ENCODE results near the gene DIRAS1.
"Not testable (repeated sequence)": the region's sequence is repeated elsewhere in the genome, so short reads cannot be mapped to it uniquely, and the experiment has no call there.

The DIRAS1 gene

GRCh38 chr19:2679439-2679838 is 41.7 kb downstream of the DIRAS1 start:
- in situ Hi-C loops (cut with MboI; ENCODE audit: low sequenced_read_pairs), result no loop called here

DNA sequence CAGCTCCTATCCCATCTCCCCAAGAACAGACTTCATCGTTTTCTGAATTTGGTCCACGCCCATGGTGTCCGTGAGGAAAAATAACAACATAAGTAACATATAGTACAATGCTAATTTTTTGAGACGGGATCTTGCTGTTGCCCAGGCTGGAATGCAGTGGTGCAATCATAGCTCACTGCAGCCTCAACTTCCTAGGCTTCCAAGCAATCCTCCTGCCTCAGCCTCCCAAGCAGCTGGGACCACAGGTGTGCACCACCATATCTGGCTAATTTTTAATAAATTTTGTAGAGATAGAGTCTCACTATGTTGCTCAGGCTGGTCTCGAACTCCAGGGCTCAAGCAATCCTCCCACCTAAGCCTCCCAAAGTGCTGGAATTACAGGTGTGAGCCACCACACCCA is 42.2 kb downstream of the DIRAS1 start:
- in situ Hi-C loops (cut with MboI; ENCODE audit: low sequenced_read_pairs), result not testable (repeated sequence)

- in situ Hi-C loops (cut with MboI; ENCODE audit: low sequenced_read_pairs), result no loop called here
Measured at GRCh38 chr19:2678044-2678671, 43.0 kb downstream of the DIRAS1 start.

DNA sequence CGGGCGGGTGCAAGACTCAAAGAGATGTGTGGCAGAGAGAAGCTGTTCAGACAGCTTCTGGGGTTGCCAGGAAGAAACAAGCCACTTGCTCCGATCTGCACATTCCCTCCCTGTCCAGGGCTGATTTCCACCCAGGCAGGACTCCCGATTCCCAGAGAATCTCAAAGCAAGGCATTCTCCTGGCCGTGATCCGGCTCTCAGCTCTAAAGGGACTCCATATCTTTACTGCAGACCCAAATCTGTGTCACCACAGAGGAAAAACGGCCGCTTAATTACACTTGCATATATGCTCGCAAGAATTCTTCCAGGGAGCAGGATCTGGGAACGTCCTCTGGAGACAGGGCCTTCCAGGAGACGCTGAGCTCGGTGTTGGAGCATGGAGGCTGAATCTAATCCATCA is 44.3 kb downstream of the DIRAS1 start:
- in situ Hi-C loops (cut with MboI; ENCODE audit: low sequenced_read_pairs), result no loop called here

- in situ Hi-C loops (cut with MboI; ENCODE audit: low sequenced_read_pairs), result no loop called here
Measured at GRCh38 chr19:2675892-2676291, 45.3 kb downstream of the DIRAS1 start.

GRCh38 chr19:2670217-2670616 is 51.0 kb downstream of the DIRAS1 start:
- in situ Hi-C loops (cut with MboI; ENCODE audit: low sequenced_read_pairs), result no loop called here

DNA sequence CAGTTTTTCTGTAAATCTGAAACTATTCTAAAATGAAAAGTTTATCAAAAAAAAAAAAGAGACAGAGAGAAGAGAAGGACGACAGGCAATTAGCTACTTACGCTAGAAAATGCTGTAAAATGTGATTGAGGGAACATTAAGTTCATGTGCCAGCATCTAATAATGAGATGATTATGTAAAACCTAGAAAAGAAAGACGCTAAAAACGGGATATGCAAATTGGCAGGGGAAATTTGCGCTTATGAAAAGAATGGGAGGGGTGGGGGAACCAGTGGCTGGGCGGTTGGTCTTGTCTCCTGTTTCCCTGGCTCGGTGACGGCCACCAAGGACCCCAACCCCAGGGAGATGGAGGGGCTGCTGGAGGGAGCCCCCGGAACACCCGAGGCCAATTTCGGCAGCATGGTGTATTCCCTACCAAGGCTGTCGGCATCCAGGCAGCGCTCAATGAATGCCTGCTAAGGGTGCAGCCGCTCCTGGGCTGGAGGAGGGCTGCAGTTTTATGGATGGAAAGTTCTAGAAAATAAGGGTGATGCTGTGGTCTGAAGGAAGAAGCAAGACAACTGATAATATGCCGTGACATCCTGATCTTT is 52.9 kb downstream of the DIRAS1 start:
- in situ Hi-C loops (cut with MboI; ENCODE audit: low sequenced_read_pairs), result no loop called here

DNA sequence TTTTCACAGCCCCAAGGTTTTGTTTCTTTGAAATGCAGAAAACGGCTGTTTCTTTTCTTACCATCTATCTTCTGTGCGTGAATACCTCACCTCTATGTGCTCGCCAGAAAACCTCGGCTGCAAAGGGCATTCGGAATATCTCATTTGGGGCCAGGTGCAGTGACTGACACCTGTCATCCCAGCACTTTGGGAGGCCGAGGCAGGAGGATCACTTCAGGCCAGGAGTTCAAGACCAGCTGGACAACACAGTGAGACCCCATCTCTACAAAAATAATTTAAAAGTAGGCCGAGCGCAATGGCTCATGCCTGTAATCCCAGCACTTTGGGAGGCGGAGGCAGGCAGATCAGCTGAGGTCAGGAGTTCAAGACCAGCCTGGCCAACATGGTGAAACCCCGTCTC is 53.8 kb downstream of the DIRAS1 start:
- in situ Hi-C loops (cut with MboI; ENCODE audit: low sequenced_read_pairs), result not testable (repeated sequence)

DNA sequence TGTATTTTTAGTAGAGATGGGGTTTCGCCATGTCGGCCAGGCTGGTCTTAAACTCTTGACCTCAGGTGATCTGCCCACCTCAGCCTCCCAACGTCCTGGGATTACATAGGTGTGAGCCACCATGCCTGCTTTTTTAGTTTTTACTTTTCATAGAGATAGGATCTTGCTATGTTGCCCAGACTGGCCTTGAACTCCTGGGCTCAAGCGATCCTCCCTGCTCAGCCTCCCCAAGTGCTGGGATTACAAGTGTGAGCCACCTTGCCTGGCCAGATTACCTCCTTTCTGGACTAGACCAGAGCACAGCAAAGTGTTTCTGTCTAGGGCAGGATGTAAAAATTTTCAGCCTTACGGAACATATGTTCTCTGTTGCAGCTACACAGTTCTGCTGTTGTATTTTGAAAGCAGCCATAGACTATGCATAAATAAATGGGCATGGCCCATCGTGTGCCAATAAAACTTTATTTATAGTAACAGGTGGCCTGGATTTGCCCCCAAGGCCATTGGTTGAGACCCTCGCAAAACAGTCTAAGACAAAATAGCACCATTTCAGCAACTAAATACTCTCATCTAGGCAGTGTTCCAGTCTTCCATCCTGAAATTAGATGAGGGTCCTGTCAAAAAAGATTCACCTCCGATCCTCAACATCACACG is 54.7 kb downstream of the DIRAS1 start:
- in situ Hi-C loops (cut with MboI; ENCODE audit: low sequenced_read_pairs), result no loop called here

DNA sequence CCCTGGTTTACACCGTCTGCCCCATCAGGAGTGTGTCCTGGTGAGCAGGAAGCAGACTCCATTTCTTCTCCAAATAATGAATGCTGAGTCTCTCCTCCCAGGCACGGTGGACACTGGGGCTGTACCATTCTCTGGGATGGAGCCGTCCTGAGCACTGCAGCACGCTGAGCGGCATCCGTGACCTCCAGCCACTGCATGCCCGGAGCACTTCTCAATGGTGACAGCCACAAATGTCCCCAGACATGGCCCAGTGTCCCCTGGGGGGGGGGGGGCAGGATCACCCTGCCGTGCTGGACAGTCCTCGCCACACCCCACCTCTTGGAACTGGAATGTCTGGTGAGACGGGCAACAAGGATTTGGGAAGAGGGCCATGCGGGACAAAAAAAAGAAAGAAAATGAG is 56.1 kb downstream of the DIRAS1 start:
- in situ Hi-C loops (cut with MboI; ENCODE audit: low sequenced_read_pairs), result no loop called here

All from hTERT RPE-1 (cell line).